HG03060 (cell line): ENCODE data around the gene LILRA6.
"Not testable (repeated sequence)": the region's sequence is repeated elsewhere in the genome, so short reads cannot be mapped to it uniquely, and the experiment has no call there.

ENCODE experiments used
- ATAC-seq: cut with Tn5 transposase; IDR thresholded peaks from one replicate; pipeline ENCODE4 v1.9.1; 2021; ENCODE audit warnings: low read depth, moderate number of reproducible peaks; ENCODE audit not compliant: unreplicated experiment

The LILRA6 gene

DNA sequence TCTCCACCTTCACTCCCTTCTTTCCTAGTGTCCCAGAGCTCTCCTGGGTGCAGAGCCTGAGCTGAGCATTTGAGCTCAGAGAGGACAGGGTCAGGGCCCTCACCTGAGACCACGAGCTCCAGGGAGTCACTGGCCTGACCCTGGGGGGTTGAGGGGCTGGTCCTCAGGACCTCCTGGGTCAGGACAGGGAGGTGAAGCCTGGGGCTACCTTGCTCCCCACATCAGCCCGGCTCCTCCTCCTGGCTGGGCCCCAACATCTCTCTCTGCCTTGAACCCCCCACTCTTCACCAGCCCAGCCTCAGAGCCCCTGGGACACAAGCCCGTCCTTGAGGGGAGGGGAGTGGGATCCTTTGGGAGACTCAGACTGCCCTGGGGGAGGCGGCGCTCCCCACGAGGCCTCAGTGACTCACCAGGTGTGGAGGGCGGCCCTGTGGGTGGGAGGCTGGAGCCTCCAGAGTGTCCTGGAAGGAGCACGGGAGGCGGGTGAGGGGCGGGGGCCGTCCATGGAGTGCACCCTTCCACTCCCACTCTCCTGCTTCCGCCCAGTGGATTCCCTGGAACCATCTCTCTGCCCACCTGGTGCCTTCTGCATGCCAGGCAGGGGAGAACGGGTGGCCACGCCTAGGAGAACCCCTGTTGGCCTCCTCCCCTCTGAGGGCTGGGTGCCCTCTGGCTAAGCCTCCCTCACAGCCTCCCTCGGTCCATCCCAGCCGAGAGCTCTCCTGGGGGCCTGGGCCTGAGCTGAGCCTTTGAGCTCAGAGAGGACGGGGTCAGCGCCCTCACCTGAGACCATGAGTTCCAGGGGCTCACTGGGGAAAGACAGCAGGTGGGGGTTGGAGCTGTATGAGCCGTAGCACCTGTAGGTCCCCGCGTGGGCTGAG is 2.9 kb downstream of the LILRA6 start:
- ATAC-seq: not testable (repeated sequence)

DNA sequence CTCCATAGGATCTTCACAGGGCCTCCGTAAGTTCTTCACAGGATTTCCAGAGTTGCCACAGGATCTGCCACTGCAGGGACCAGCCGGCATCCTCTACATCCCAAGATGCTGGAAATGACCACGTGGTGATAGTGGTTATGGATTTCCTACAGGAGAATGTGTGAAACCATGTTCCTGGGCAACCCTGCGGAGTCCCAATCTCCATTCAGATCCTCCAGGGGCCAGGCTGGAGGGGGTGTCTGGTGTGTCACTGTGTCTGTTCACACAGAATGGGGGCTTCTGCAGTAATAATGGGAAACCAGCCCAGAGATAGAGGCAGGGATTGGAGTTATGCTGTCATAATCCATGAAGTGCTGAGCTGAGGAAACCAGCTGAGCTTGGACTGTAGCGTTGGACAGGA is 8.6 kb downstream of the LILRA6 start:
- no peak for ATAC-seq

DNA sequence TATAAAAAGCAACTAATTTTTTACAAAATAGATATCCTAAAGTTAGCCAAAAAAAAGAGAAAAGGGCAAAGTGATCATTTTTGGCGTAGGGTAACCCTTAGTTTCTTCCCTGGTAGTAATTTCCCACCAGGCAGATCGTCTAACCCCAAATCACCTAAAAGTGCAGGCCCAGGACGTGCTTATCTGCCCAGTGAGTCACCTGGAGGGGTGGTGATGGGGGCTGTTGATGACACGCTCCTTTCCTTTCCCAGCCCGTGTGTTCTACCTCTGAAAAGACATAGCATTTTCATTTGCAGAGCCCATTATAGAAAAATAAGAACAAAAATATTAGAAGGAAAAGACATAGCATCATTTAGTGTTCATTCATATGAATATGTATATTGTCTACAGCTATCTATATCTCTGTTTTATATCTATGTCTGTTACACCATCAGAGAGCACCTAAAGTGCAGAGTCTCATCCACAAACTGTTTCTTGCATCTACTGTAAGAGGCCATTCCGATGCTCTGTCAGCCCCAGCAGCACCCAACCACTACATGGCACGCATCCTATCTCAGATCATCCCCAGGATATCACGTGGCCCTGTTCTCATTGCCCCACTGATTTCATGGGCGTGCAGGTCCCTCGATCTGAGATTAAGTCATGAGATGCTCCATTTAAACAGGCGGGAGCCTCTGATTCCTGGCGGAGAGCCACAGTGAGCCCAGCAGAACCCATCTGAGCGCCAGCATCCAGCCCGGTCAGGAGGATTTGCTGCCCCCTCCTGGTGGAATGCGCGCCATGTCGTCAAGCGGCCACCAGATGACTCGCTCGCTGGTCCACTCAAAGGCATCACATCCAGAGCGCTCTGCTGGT is 11.3 kb downstream of the LILRA6 start:
- ATAC-seq: no peak

DNA sequence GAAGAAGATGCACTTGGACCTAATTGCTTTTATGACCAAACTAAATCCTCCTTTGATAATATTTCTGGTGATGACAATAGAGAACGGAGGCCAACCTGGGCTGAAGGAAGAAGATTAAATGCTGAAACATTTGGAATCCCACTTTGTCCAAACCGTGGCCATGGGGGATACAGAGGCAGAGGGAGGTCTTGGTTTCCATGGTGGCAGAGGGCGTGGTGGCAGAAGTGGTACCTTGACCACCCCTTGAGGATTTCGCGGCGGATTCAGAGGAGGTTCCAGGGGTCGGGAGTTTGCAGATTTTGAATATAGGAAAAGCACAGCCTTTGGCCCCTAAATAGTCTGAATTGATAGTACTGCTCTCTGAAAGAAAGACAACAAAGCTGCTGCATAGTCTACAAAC is 12.6 kb downstream of the LILRA6 start:
- ATAC-seq: no peak

DNA sequence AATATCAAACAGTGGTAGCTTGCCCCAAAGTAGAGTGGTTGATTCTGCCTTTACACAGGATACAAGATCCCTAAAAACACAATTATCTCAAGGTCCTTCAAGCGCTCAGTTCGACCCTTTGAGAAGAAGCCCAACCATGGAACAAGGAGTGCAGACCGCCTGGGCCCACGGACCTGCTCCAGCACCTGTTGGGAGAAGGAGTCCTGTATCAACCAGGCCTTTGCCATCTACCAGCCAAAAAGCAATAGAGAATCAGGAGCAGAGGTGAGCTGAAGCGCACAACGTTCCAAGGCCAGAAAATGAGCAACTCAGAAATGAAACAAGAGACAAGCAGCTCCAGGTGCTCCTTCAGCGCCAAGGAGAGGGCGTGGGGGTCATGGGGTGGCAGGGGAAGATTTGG is 13.4 kb downstream of the LILRA6 start:
- no peak for ATAC-seq

DNA sequence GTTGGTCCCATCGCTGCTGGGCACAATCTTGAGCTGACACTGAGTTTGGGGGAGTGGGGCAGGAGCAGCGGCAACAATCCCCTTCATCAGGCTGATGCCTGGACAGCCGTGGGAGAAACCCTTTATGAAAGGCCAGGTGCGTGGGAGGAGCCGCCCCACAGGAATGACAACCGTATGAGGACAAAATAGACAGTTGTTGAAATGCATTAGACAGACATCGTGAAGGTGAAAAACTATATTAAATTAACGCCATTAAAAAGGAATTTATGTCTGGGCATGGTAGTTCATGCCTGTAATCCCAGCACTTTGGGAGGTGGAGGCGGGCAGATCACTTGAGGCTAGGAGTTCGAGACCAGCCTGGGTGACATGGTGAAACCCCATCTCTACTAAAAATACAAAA is 18.0 kb downstream of the LILRA6 start:
- not testable (repeated sequence) for ATAC-seq

DNA sequence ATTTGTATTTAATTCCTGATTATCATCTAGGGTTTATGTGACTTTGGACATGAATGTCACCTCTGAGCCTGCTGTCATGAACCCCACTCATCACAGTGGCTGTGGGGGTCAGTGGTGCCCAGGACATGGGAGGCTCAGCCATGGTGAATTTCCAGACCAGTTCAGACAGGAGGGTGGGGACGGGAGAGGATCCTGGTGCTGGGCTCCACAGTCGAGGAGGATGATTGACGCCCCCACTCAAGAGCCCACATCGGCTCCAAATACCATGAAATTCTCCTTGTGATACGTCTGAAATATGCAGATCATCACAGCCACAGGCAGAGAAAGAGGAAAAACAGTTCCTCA is 18.7 kb downstream of the LILRA6 start:
- ATAC-seq: not testable (repeated sequence)

DNA sequence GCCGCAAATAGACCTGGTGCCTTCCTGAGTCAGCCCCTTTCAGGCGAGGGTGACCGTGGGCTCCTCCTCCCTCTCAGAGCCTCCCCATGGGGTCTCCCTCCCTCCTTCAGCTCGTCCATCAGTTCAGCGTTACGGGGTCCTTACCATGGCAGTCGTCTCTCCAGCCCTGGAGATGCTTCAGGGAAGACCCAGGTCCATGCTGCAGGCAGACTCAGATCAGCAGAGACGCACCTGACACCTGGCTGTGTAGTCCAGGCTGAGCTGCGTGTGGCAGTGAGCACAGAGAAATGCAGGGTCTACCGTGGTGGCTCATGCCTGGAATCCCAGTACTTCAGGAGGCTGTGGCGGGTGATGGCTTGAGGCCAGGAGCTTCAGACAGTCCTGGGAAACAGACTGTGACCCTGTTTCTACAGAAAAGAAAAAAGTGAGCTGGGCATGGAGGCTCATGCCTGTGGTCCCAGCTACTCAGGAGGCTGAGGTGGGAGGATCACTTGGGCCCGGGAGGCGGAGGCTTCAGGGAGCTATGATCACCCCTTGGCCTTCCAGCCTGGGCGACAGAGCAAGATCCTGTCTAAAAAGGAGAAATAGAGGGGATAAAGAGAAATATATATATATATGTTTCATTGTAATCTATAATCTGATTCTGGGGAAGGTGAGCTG is 19.2 kb downstream of the LILRA6 start:
- not testable (repeated sequence) for ATAC-seq

DNA sequence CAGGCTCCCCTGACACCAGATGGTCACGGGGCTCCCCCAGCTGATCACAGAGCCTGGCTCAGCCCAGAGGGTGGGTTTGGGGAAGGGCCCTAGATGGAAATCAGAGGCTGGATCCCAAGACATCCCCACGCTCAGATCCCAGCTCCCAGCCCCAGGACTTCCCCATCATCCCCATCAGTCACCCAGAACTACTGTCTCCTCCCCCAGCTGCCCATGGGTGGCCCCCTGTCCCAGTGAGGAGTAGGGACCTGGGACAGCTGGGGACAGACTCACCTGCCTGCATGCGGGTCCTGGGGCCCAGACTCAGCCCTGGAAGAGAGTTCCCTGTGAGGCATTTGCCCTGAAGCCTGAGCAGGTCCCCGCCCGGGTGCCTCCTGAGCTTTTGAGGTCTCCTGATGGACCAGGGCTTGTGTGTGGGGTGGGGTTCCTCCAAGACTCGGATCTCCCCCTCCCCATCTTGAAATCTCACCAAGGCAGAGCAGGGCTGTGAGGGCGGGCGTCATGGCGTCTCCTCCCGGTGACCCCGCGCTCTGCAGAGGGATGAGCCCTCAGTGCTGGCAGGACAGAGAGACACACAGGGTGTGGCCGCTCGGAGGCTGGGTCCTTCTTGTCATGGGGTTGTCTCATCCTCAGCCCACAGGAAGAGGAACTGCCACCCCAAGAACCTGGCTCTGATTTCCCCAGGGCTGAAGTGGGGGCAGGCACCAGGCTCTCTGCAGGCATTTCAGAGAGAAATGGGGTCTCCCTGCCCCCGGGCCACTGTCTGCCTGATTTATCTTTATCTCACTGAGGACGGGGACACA is 19.9 kb downstream of the LILRA6 start, which contains the start of gene LILRB3:
TSS of gene LILRB3 (minus strand) at position 534 of the 803 bp plus-strand sequence. CDS start at position 503, 31 bp downstream.
- ATAC-seq: not testable (repeated sequence)

DNA sequence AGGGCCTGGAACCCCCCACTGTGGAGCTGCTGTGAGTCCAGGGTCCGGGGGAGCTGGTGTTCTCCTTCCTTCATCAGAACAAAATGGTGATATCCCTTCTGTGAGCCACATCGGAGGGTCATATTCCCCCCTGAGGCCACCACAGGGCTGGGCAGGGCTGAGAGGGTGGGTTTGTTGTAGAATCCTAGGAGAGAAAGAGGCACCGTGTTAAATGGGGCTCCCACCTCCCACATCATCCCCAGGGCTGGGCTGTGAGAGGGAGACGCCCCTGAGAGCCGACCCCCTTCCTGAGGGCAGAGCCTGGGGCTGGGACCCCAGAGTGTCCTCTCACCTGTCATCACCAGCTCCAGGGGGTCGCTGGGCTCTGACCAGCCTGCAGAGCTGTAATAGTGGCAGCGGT is 20.6 kb downstream of the LILRA6 start:
- ATAC-seq: not testable (repeated sequence)

DNA sequence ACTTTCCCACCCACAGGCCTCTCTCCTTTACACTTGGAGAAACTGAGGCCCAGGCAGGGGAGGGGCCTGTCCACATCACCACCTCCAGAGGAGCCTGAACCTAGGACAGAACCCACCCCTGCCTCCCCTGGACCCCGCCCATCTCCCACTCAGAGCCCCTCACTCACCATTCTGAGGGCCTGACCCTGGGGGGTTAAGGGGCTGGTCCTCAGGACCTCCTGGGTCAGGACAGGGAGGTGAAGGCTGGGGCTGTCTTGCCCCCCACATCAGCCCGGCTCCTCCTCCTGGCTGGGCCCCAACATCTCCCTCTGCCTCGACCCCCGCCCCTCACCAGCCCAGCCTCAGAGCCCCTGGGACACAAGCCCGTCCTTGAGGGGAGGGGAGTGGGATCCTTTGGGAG is 22.9 kb downstream of the LILRA6 start:
- ATAC-seq: not testable (repeated sequence)

DNA sequence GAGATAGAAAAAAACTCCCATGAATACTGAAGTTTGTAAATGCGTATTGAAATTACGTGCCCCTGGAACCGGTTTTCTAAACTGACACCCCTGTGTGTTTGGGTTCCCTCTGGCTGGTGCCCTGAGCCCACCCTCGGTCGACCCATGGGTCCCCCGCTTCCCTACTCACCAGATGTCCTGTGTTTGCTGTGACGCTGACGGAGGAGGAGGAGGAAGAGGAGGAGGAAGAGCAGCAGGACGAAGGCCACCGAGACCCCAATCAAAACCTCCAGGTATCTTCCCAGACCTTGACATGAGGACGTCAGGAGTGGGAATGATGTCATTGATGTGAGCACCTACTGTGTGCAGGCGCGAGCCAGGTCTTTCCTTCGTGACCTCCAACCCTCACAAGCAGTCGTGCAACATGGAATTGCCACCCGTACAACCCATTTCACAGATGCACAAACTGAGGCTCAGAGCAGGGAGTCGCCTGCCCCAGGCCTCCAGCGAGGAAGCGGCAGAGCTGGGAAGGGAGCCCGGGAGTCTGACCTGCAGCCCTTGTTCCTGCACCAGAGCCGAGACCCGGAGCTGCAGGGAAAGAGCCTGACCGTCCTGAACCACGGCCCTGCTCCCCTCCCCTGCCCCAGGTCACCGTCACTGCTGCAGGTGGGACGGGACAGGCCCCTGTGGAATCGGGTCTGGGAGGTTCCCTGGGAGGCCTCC is 23.5 kb downstream of the LILRA6 start:
- no peak for ATAC-seq

DNA sequence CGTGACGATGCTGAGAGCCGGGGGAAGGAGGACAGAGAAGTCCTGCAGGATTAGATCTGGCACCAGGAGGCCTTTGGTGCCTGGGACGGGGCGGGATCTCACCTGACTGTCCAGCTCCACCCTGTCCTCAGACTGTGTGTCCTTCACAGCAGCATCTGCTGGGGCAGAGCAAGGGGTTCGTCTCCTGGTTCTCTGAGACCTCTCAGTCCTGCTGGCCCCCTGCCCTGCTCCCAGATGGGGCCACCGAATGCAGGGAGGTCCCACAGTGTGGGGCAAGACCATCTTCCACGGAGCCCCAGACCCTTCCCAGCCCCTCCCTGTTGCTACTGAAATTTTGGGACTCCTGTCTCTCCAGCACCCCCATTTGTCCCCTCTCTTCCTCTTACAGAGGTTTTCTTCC is 24.3 kb downstream of the LILRA6 start:
- ATAC-seq: no peak

DNA sequence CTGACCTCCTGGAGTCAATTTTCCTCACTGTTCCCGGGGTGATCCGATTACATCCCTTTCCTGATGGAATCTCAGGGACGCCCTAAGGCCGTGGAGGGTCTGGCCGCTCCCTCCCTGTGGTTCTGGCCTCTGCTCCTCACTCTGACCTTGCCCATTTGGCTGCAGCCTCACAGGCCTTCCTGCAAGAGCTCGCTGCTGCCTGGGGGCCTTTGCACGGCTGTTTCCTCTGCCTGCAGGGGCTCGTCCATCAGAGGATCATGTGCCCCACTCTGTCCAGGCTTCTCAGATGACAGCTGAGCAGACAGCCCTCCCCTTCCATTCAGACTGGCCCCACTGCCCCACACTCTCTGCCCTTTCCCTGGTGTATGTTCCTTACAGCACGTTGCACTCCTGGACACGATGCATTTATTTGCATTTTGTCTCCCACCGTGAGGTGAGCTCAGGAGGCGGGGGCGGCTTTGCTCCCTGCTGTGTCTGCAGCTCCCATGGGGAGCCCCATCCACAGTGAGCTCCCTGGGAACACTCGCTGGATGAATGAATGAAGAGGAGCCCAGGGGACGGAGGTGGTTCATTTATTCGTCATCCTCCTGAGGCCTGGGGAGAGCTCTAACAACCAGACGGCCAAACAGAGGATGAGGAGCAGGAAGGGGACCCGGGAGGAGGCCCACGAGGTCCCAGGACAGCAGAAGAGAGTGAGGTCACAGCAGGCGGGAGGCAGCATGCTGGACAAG is 24.9 kb downstream of the LILRA6 start:
- not testable (repeated sequence) for ATAC-seq

DNA sequence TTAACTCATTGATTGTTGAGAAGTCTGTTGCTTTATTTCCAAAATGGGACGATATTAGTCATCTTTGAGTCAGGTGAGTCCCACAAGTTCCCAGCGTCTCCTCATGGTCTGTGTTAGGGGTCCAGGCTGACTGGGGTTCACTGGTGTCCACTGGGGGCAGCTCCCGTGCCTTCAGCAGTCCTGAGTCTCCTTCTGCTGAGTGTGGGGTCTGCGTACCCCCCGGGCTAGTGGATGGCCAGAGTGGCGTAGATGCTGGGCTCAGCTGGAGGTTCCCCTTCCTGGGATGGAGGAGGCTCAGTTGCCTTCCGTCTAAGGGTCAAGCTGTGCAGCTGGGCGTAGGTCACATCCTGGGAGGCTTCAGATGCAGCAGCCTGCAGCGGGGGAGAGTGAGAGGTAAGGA is 25.7 kb downstream of the LILRA6 start:
- ATAC-seq: no peak

DNA sequence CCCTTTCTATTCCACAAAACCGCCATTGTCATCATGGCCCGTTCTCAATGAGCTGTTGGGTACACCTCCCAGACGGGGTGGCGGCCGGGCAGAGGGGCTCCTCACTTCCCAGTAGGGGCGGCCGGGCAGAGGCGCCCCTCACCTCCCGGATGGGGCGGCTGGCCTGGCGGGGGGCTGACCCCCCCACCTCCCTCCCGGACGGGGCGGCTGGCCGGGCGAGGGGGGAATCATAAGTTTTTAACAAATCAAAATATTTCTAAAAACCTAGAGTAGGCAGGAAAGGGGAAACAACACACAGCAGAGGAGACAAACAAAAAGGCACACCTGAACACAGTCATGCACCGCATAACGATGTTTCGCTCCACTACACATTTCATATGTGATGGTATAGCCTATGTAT is 27.9 kb downstream of the LILRA6 start:
- ATAC-seq: not testable (repeated sequence)

DNA sequence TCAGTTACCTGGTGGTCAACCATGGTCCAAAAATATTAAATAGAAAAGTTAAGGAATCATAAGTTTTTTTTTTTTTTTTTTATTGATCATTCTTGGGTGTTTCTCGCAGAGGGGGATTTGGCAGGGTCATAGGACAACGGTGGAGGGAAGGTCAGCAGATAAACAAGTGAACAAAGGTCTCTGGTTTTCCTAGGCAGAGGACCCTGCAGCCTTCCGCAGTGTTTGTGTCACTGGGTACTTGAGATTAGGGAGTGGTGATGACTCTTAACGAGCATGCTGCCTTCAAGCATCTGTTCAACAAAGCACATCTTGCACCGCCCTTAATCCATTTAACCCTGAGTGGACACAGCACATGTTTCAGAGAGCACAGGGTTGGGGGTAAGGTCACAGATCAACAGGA is 28.4 kb downstream of the LILRA6 start:
- not testable (repeated sequence) for ATAC-seq

DNA sequence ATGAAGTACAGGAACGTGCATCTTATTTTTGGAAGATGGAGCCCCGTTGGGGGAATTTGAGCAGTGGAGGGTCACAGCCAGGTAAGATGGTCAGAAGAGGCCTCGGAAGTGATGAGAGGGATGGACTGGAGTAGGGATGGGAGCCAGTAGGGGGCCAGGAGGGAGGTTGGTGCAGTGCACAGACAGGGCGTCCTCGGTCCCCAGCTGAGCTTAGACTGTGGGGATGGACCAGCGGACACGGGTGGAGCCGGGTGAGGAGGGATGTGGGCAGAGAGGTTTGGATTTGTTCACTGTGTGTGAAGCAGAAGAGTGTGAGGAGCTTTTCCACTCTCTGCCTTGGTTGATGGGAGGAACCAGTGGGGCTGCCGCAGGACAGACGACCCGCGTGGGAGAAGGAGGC is 31.4 kb downstream of the LILRA6 start:
- ATAC-seq: no peak
